Suppressor macrophage treated with lipopolysaccharide for 1 hour (primary cell): Measurements from ENCODE around the gene PSMD2.

Experiments used
- DNase-seq, 3 donors: peaks; one replicate each; pipeline ENCODE4 v3.0.0-alpha.2; 2020 to 2022

Gene PSMD2

GRCh38 chr3:184341925-184342324 is 42.9 kb downstream of the PSMD2 start:
- no peak for DNase-seq

- DNase-seq, result no peak
These were observed 44.3 kb downstream of the PSMD2 start for GRCh38 chr3:184343200-184343876.

GRCh38 chr3:184344579-184345316 is 45.7 kb downstream of the PSMD2 start:
- no peak for DNase-seq

GRCh38 chr3:184345317-184346144 is 46.5 kb downstream of the PSMD2 start:
- DNase-seq, result peak; percentile 82 to 86 (median 83)

- no peak for DNase-seq
These were observed 47.6 kb downstream of the PSMD2 start for GRCh38 chr3:184346480-184347190.

- DNase-seq, result no peak
These were observed 48.4 kb downstream of the PSMD2 start for GRCh38 chr3:184347321-184348056.

GRCh38 chr3:184348057-184348382 is 49.0 kb downstream of the PSMD2 start:
- DNase-seq, result no peak

GRCh38 chr3:184349563-184350470 is 50.8 kb downstream of the PSMD2 start:
- DNase-seq, result no peak

- DNase-seq, result no peak
These were observed 51.6 kb downstream of the PSMD2 start for GRCh38 chr3:184350618-184351017.

GRCh38 chr3:184351511-184352148 is 52.6 kb downstream of the PSMD2 start:
- no peak for DNase-seq

GRCh38 chr3:184352149-184352785 is 53.2 kb downstream of the PSMD2 start:
- no peak for DNase-seq

GRCh38 chr3:184352897-184353545 is 54.0 kb downstream of the PSMD2 start:
- no peak for DNase-seq

GRCh38 chr3:184353546-184353941 is 54.5 kb downstream of the PSMD2 start:
- no peak for DNase-seq

GRCh38 chr3:184354121-184354728 is 55.2 kb downstream of the PSMD2 start:
- peak; percentile 42 to 82 (median 67) for DNase-seq

- DNase-seq, result no peak
These were observed 55.7 kb downstream of the PSMD2 start for GRCh38 chr3:184354754-184355153.

GRCh38 chr3:184355261-184356040 is 56.4 kb downstream of the PSMD2 start:
- DNase-seq, result no peak

- no peak for DNase-seq
These were observed 58.4 kb downstream of the PSMD2 start for GRCh38 chr3:184357248-184358123.
